Smooth muscle cell (in vitro differentiated cells): Measurements from ENCODE around the gene SMIM1. TPM values are rescaled to one million over a fixed set of nuclear protein-coding genes. Genes with fewer than 3 reads are reported as not detected.
"Not testable (repeated sequence)": the region's sequence is repeated elsewhere in the genome, so short reads cannot be mapped to it uniquely, and the experiment has no call there.

Experiments used
- DNase-seq: peaks from one replicate; lab custom pipeline; 2025; ENCODE audit not compliant: unreplicated experiment; lab: John Stamatoyannopoulos, UW
- H2AFZ ChIP-seq: fragments of 200-600 bp; sonication (generic); 2 replicates; pipeline ENCODE4 v1.6.0; 2016; ENCODE audit warnings: antibody characterized with exemption, low read depth, mild to moderate bottlenecking
- H3F3A ChIP-seq: fragments of 200-600 bp; sonication (generic); 2 replicates; pipeline ENCODE4 v1.6.0; 2017; ENCODE audit warnings: antibody characterized with exemption, low read depth
- H3K27ac ChIP-seq: fragments of 200-600 bp; sonication (generic); 2 replicates; pipeline ENCODE4 v1.5.1; 2016; ENCODE audit warnings: low read depth, mild to moderate bottlenecking
- H3K27me3 ChIP-seq: fragments of 200-600 bp; sonication (generic); 2 replicates; pipeline ENCODE4 v1.6.1; 2016; ENCODE audit warnings: low read depth, mild to moderate bottlenecking
- H3K36me3 ChIP-seq: fragments of 200-600 bp; sonication (generic); 2 replicates; pipeline ENCODE4 v1.5.1; 2016; ENCODE audit warnings: low read depth
- H3K4me1 ChIP-seq: fragments of 200-600 bp; sonication (generic); 2 replicates; pipeline ENCODE4 v1.5.1; 2016; ENCODE audit warnings: low read depth
- H3K4me2 ChIP-seq: fragments of 200-600 bp; sonication (generic); 2 replicates; pipeline ENCODE4 v1.6.0; 2016; ENCODE audit warnings: mild to moderate bottlenecking
- H3K4me3 ChIP-seq: fragments of 200-600 bp; sonication (generic); 2 replicates; pipeline ENCODE4 v1.5.1; 2016; ENCODE audit warnings: mild to moderate bottlenecking
- H3K79me2 ChIP-seq: fragments of 200-600 bp; sonication (generic); 2 replicates; pipeline ENCODE4 v1.6.0; 2016; ENCODE audit warnings: low read depth, mild to moderate bottlenecking
- H3K9ac ChIP-seq: fragments of 200-600 bp; sonication (generic); 2 replicates; pipeline ENCODE4 v1.6.0; 2016; ENCODE audit warnings: low read depth
- H3K9me3 ChIP-seq: fragments of 200-600 bp; sonication (generic); replicated peaks from 2 replicates; pipeline ENCODE4 v1.5.1; 2016; ENCODE audit warnings: low read depth
- H4K20me1 ChIP-seq: fragments of 200-600 bp; sonication (generic); 2 replicates; pipeline ENCODE4 v1.6.0; 2016; ENCODE audit warnings: low read depth
- CTCF ChIP-seq: fragments of 200-600 bp; sonication (generic); IDR thresholded peaks from 2 replicates; pipeline ENCODE4 v1.5.1; 2017; ENCODE audit warnings: borderline replicate concordance, mild to moderate bottlenecking, antibody characterized with exemption; ENCODE audit not compliant: insufficient read depth, poor library complexity, severe bottlenecking
- WGBS: methylation state at CpG from one replicate; pipeline ENCODE4 v1.1.7; 2016; ENCODE audit warnings: low lambda C conversion rate; 5-methylcytosine and 5-hydroxymethylcytosine counted together
- polyA plus RNA-seq: library from polyadenylated mRNA; unstranded; fragments of >200 nt; fragmentation: Nextera tagmentation; extraction: Ambion mirVana; gene quantifications from 2 replicates; pipeline ENCODE4 v1.2.1, GENCODE V29; 2016
- total RNA-seq: library from RNA; depleted of rRNA; stranded (reverse); fragments of >200 nt; gene quantifications from 2 replicates; pipeline ENCODE4 v1.2.3, GENCODE V29; 2014

Gene SMIM1
- total and polyA plus RNA-seq, 2 experiments from 2014 or later: 1.3 to 14.9 TPM

GRCh38 chr1:3805038-3805437 lies 32.5 kb downstream of the SMIM1 start:
- H3K4me3 ChIP-seq: no peak overlapping the region
- no peaks in the 10 kb centered on the region for H3K4me1 ChIP-seq
- 93% methylated on average over 11 of the region's 11 CpGs for WGBS
- no peak overlapping the region for H3K4me2 ChIP-seq
- no peaks in the 10 kb centered on the region for H3K9me3 ChIP-seq
- no peak for DNase-seq
- no peaks in the 10 kb centered on the region for H3K36me3 ChIP-seq
- H3K9ac ChIP-seq: no peak overlapping the region
- no peaks in the 10 kb centered on the region for H3K27me3 ChIP-seq
- no peak overlapping the region for H2AFZ ChIP-seq
- TF ChIP-seq CTCF: no peak
- no peaks in the 10 kb centered on the region for H4K20me1 ChIP-seq
- H3K27ac ChIP-seq: no peak overlapping the region
- H3K79me2 ChIP-seq: no peaks in the 10 kb centered on the region
- no peaks in the 10 kb centered on the region for H3F3A ChIP-seq

GRCh38 chr1:3807769-3808168 lies 35.2 kb downstream of the SMIM1 start:
- no peaks in the 10 kb centered on the region for H3F3A ChIP-seq
- H3K9me3 ChIP-seq: no peaks in the 10 kb centered on the region
- H2AFZ ChIP-seq: no peak overlapping the region
- H3K4me1 ChIP-seq: no peaks in the 10 kb centered on the region
- H3K9ac ChIP-seq: no peak overlapping the region
- no peak overlapping the region for H3K4me2 ChIP-seq
- H3K27me3 ChIP-seq: no peaks in the 10 kb centered on the region
- no peaks in the 10 kb centered on the region for H4K20me1 ChIP-seq
- no peaks in the 10 kb centered on the region for H3K36me3 ChIP-seq
- 71% methylated on average over 5 of the region's 5 CpGs for WGBS
- TF ChIP-seq CTCF: no peak
- H3K27ac ChIP-seq: no peak overlapping the region
- H3K79me2 ChIP-seq: no peaks in the 10 kb centered on the region
- no peak overlapping the region for H3K4me3 ChIP-seq
- no peak for DNase-seq

- H3K9me3 ChIP-seq: no peaks in the 10 kb centered on the region
- no peaks in the 10 kb centered on the region for H3F3A ChIP-seq
- H3K79me2 ChIP-seq: no peaks in the 10 kb centered on the region
- no peak overlapping the region for H3K4me2 ChIP-seq
- peaks cover 3% of the 10 kb centered on the region for H3K36me3 ChIP-seq
- H3K9ac ChIP-seq: no peak overlapping the region
- no peak overlapping the region for H3K27ac ChIP-seq
- no peak overlapping the region for H3K4me3 ChIP-seq
- no peak overlapping the region for H2AFZ ChIP-seq
- no peaks in the 10 kb centered on the region for H4K20me1 ChIP-seq
- no peaks in the 10 kb centered on the region for H3K4me1 ChIP-seq
- DNase-seq: no peak
- TF ChIP-seq CTCF: no peak
- 80% methylated on average over 7 of the region's 7 CpGs for WGBS
- H3K27me3 ChIP-seq: no peaks in the 10 kb centered on the region
Observed at GRCh38 chr1:3809680-3810079, 37.1 kb downstream of the SMIM1 start.

- WGBS: 87% methylated on average over 9 of the region's 9 CpGs
- not testable (repeated sequence) for H3K4me1 ChIP-seq, H3K9ac ChIP-seq, H3K27ac ChIP-seq, H2AFZ ChIP-seq, DNase-seq, H3K79me2 ChIP-seq, H3K4me3 ChIP-seq, H3K9me3 ChIP-seq, H3K27me3 ChIP-seq, H3K36me3 ChIP-seq, H4K20me1 ChIP-seq, H3K4me2 ChIP-seq, H3F3A ChIP-seq
Observed at GRCh38 chr1:3810149-3810761, 37.7 kb downstream of the SMIM1 start.
